Trophoblast cell (in vitro differentiated cells and primary cell): ENCODE data around the gene FN1.

Experiments used
- DNase-seq, 2 donors: peaks; one replicate each; pipeline ENCODE4 v3.0.0-alpha.2; 2016
- H2AFZ ChIP-seq: 2 replicates; pipeline ENCODE4 v1.6.1; 2013; ENCODE audit warnings: low read length, moderate library complexity, mild to moderate bottlenecking; ENCODE audit not compliant: insufficient read depth, poor library complexity
- H2AK5ac ChIP-seq: 2 replicates; pipeline ENCODE4 v1.6.1; 2013; ENCODE audit warnings: mild to moderate bottlenecking, low read length
- H2BK120ac ChIP-seq: 2 replicates; pipeline ENCODE4 v1.6.1; 2013; ENCODE audit warnings: low read length, mild to moderate bottlenecking, moderate library complexity; ENCODE audit not compliant: insufficient read depth, poor library complexity
- H2BK12ac ChIP-seq: 2 replicates; pipeline ENCODE4 v1.6.1; 2013; ENCODE audit warnings: mild to moderate bottlenecking, low read length, moderate library complexity
- H2BK5ac ChIP-seq: 2 replicates; pipeline ENCODE4 v1.6.1; 2013; ENCODE audit warnings: low read length, low read depth, moderate library complexity, mild to moderate bottlenecking; ENCODE audit not compliant: poor library complexity
- H3K14ac ChIP-seq: 2 replicates; pipeline ENCODE4 v1.6.1; 2013; ENCODE audit warnings: mild to moderate bottlenecking, low read length
- H3K18ac ChIP-seq: 2 replicates; pipeline ENCODE4 v1.6.1; 2013; ENCODE audit warnings: mild to moderate bottlenecking, low read length
- H3K23ac ChIP-seq: 2 replicates; pipeline ENCODE4 v1.6.1; 2013; ENCODE audit warnings: low read length
- H3K27ac ChIP-seq: 2 replicates; pipeline ENCODE4 v1.5.1; 2013; ENCODE audit warnings: low read depth, mild to moderate bottlenecking, inconsistent platforms, low read length, moderate library complexity
- H3K27me3 ChIP-seq: 2 replicates; pipeline ENCODE4 v1.6.1; 2013; ENCODE audit warnings: inconsistent platforms, mild to moderate bottlenecking, low read length, moderate library complexity; ENCODE audit not compliant: insufficient read depth
- H3K36me3 ChIP-seq, 2 experiments: 1 replicate in 1 of 2; 2 replicates in 1 of 2; pipeline ENCODE4 v1.6.1; 2013; ENCODE audit warnings: low read length in 2 of 2, mild to moderate bottlenecking in 2 of 2, moderate library complexity in 1 of 2; ENCODE audit not compliant: insufficient read depth in 2 of 2, control insufficient read depth in 1 of 2
- H3K4ac ChIP-seq: 2 replicates; pipeline ENCODE4 v1.6.1; 2013; ENCODE audit warnings: low read depth, mild to moderate bottlenecking, low read length, moderate library complexity
- H3K4me1 ChIP-seq, 2 experiments: 1 replicate in 1 of 2; 2 replicates in 1 of 2; pipeline ENCODE4 v1.6.1; 2013; ENCODE audit warnings: low read length in 2 of 2, mild to moderate bottlenecking in 2 of 2, moderate library complexity in 1 of 2; ENCODE audit not compliant: insufficient read depth in 2 of 2, control insufficient read depth in 1 of 2
- H3K4me2 ChIP-seq: 2 replicates; pipeline ENCODE4 v1.6.1; 2013; ENCODE audit warnings: inconsistent platforms, mild to moderate bottlenecking, low read length, moderate library complexity
- H3K4me3 ChIP-seq: 2 replicates; pipeline ENCODE4 v1.5.1; 2013; ENCODE audit warnings: mild to moderate bottlenecking, low read depth, low read length, inconsistent platforms
- H3K79me1 ChIP-seq: one replicate; pipeline ENCODE4 v1.6.1; 2013; ENCODE audit warnings: low read length
- H3K79me2 ChIP-seq: 2 replicates; pipeline ENCODE4 v1.6.1; 2013; ENCODE audit warnings: low read length, mild to moderate bottlenecking; ENCODE audit not compliant: control insufficient read depth, insufficient read depth, poor library complexity
- H3K9ac ChIP-seq: 2 replicates; pipeline ENCODE4 v1.6.1; 2013; ENCODE audit warnings: mild to moderate bottlenecking, low read length
- H3K9me3 ChIP-seq: 2 replicates; pipeline ENCODE4 v1.6.1; 2013; ENCODE audit warnings: low read depth, mild to moderate bottlenecking, control low read depth, inconsistent platforms, low read length; ENCODE audit not compliant: insufficient read depth
- H4K12ac ChIP-seq: 2 replicates; pipeline ENCODE4 v1.6.1; 2013; ENCODE audit warnings: low read depth, mild to moderate bottlenecking, low read length, moderate library complexity
- H4K8ac ChIP-seq: 2 replicates; pipeline ENCODE4 v1.6.1; 2013; ENCODE audit warnings: low read depth, mild to moderate bottlenecking, low read length, moderate library complexity
- H4K91ac ChIP-seq: one replicate; pipeline ENCODE4 v1.6.1; 2013; ENCODE audit warnings: low read depth, mild to moderate bottlenecking, low read length, moderate library complexity
- WGBS: extraction: QIAGEN DNeasy Blood & Tissue Kit; methylation state at CpG from one replicate; pipeline ENCODE4 v1.1.7; 2013; ENCODE audit warnings: missing lambda C conversion rate; ENCODE audit not compliant: insufficient read length, insufficient coverage; ENCODE audit errors: extremely low coverage; 5-methylcytosine and 5-hydroxymethylcytosine counted together

The FN1 gene

GRCh38 chr2:215416656-215417055 is 19.2 kb downstream of the FN1 start:
- no peak overlapping the region for H3K9ac ChIP-seq
- no peak overlapping the region for H3K4ac ChIP-seq
- H3K27me3 ChIP-seq = no peaks in the 10 kb centered on the region
- no peaks in the 10 kb centered on the region for H3K79me2 ChIP-seq
- no peak overlapping the region for H4K91ac ChIP-seq
- H3K4me3 ChIP-seq = no peak overlapping the region
- H3K9me3 ChIP-seq = no peaks in the 10 kb centered on the region
- H3K27ac ChIP-seq = no peak overlapping the region
- WGBS = no CpG with 5 or more reads among the region's 2 CpGs
- H2AFZ ChIP-seq = no peak overlapping the region
- H2BK12ac ChIP-seq = no peak overlapping the region
- H4K12ac ChIP-seq = no peak overlapping the region
- H3K14ac ChIP-seq = no peak overlapping the region
- peaks cover 16 to 43% of the 10 kb centered on the region in 2 experiments for H3K36me3 ChIP-seq
- H2BK5ac ChIP-seq = no peak overlapping the region
- no peak for DNase-seq
- no peak overlapping the region for H2AK5ac ChIP-seq
- H3K4me1 ChIP-seq = no peaks in the 10 kb centered on the region
- no peak overlapping the region for H3K23ac ChIP-seq
- no peak overlapping the region for H2BK120ac ChIP-seq
- no peak overlapping the region for H4K8ac ChIP-seq
- no peak overlapping the region for H3K4me2 ChIP-seq
- no peaks in the 10 kb centered on the region for H3K79me1 ChIP-seq
- no peak overlapping the region for H3K18ac ChIP-seq

GRCh38 chr2:215415820-215416577 is 19.9 kb downstream of the FN1 start:
- no peak overlapping the region for H4K8ac ChIP-seq
- H3K4me1 ChIP-seq = no peaks in the 10 kb centered on the region
- no peak overlapping the region for H2AFZ ChIP-seq
- H3K23ac ChIP-seq = no peak overlapping the region
- no peak overlapping the region for H3K18ac ChIP-seq
- no peak overlapping the region for H2BK5ac ChIP-seq
- H3K79me1 ChIP-seq = no peaks in the 10 kb centered on the region
- no peaks in the 10 kb centered on the region for H3K9me3 ChIP-seq
- no CpG with 5 or more reads among the region's 1 CpG for WGBS
- peaks cover 18 to 42% of the 10 kb centered on the region in 2 experiments for H3K36me3 ChIP-seq
- no peak overlapping the region for H4K91ac ChIP-seq
- H2AK5ac ChIP-seq = no peak overlapping the region
- no peak overlapping the region for H3K27ac ChIP-seq
- H3K4me2 ChIP-seq = no peak overlapping the region
- no peaks in the 10 kb centered on the region for H3K27me3 ChIP-seq
- no peaks in the 10 kb centered on the region for H3K79me2 ChIP-seq
- no peak overlapping the region for H3K14ac ChIP-seq
- H2BK120ac ChIP-seq = no peak overlapping the region
- no peak overlapping the region for H2BK12ac ChIP-seq
- DNase-seq = no peak
- H4K12ac ChIP-seq = no peak overlapping the region
- H3K9ac ChIP-seq = no peak overlapping the region
- no peak overlapping the region for H3K4ac ChIP-seq
- H3K4me3 ChIP-seq = no peak overlapping the region

GRCh38 chr2:215415218-215415617 is 20.6 kb downstream of the FN1 start:
- peaks cover 20 to 40% of the 10 kb centered on the region in 2 experiments for H3K36me3 ChIP-seq
- no peaks in the 10 kb centered on the region for H3K4me1 ChIP-seq
- DNase-seq = no peak
- no peak overlapping the region for H4K8ac ChIP-seq
- no CpG with 5 or more reads among the region's 1 CpG for WGBS
- H2AK5ac ChIP-seq = no peak overlapping the region
- no peak overlapping the region for H3K23ac ChIP-seq
- no peak overlapping the region for H3K4ac ChIP-seq
- H4K12ac ChIP-seq = no peak overlapping the region
- no peak overlapping the region for H3K9ac ChIP-seq
- no peak overlapping the region for H3K14ac ChIP-seq
- H3K27me3 ChIP-seq = no peaks in the 10 kb centered on the region
- no peak overlapping the region for H3K4me3 ChIP-seq
- no peak overlapping the region for H2BK120ac ChIP-seq
- H3K18ac ChIP-seq = no peak overlapping the region
- no peak overlapping the region for H2BK12ac ChIP-seq
- no peak overlapping the region for H3K4me2 ChIP-seq
- H2BK5ac ChIP-seq = no peak overlapping the region
- H3K79me2 ChIP-seq = no peaks in the 10 kb centered on the region
- H3K79me1 ChIP-seq = no peaks in the 10 kb centered on the region
- H4K91ac ChIP-seq = no peak overlapping the region
- H2AFZ ChIP-seq = no peak overlapping the region
- H3K9me3 ChIP-seq = no peaks in the 10 kb centered on the region
- H3K27ac ChIP-seq = no peak overlapping the region

GRCh38 chr2:215414674-215415073 is 21.2 kb downstream of the FN1 start:
- no peak overlapping the region for H4K91ac ChIP-seq
- WGBS = no CpG with 5 or more reads among the region's 3 CpGs

More at GRCh38 chr2:215414674-215415073, 21.2 kb downstream of the FN1 start:
- Histone ChIP-seq H2AFZ (no peak overlapping the region), H2BK12ac (no peak overlapping the region), H2BK120ac (no peak overlapping the region), H3K27ac (no peak overlapping the region), H3K4me3 (no peak overlapping the region), H3K4ac (no peak overlapping the region), H3K4me2 (no peak overlapping the region), H3K36me3 (peaks cover 20 to 41% of the 10 kb centered on the region in 2 experiments), H3K9ac (no peak overlapping the region), H4K8ac (no peak overlapping the region), H3K27me3 (no peaks in the 10 kb centered on the region), H4K12ac (no peak overlapping the region), H3K14ac (no peak overlapping the region), H3K4me1 (peaks cover 0 to 2% of the 10 kb centered on the region in 2 experiments), H3K9me3 (no peaks in the 10 kb centered on the region), H2BK5ac (no peak overlapping the region), H3K79me1 (no peaks in the 10 kb centered on the region), H3K18ac (no peak overlapping the region), H3K23ac (no peak overlapping the region), H2AK5ac (no peak overlapping the region), H3K79me2 (no peaks in the 10 kb centered on the region)
- no peak for DNase-seq
